Measurements from ENCODE around the gene TMUB1.
A peak's percentile ranks its signal among the peaks of the same experiment; 100 is the strongest.

The TMUB1 gene

GRCh38 chr7:151126491-151127137, 43.3 kb upstream of the TMUB1 start:
- Histone ChIP-seq H3K9me3 (ENCODE audit: control insufficient read depth, low read length) (no peaks in the 10 kb centered on the region), H3K4me1 (ENCODE audit: control insufficient read depth, insufficient read depth, low read length, poor library complexity, severe bottlenecking) (no peaks in the 10 kb centered on the region), H3K4me3 (ENCODE audit: insufficient read depth, low read depth, low read length, poor library complexity, severe bottlenecking) (no peak overlapping the region), H3K27me3 (replicated peaks; ENCODE audit: control insufficient read depth, insufficient read depth, low read length, poor library complexity, severe bottlenecking) (no peaks in the 10 kb centered on the region), H3K36me3 (ENCODE audit: control insufficient read depth, insufficient read depth, low read length) (peaks cover 21% of the 10 kb centered on the region), H3K27ac (ENCODE audit: insufficient read depth, low read length, poor library complexity, severe bottlenecking) (no peak overlapping the region)
- DNase-seq: no peak

- Histone ChIP-seq H3K4me1 (ENCODE audit: control insufficient read depth, insufficient read depth, low read length, poor library complexity, severe bottlenecking) (no peaks in the 10 kb centered on the region), H3K27ac (ENCODE audit: insufficient read depth, low read length, poor library complexity, severe bottlenecking) (no peak overlapping the region), H3K9me3 (ENCODE audit: control insufficient read depth, low read length) (no peaks in the 10 kb centered on the region), H3K4me3 (ENCODE audit: insufficient read depth, low read depth, low read length, poor library complexity, severe bottlenecking) (no peak overlapping the region), H3K36me3 (ENCODE audit: control insufficient read depth, insufficient read depth, low read length) (peaks cover 24% of the 10 kb centered on the region), H3K27me3 (replicated peaks; ENCODE audit: control insufficient read depth, insufficient read depth, low read length, poor library complexity, severe bottlenecking) (no peaks in the 10 kb centered on the region)
- DNase-seq: no peak
Measured at GRCh38 chr7:151125846-151126481, 42.7 kb upstream of the TMUB1 start.

- H3K36me3 ChIP-seq (ENCODE audit: control insufficient read depth, insufficient read depth, low read length): peaks cover 25% of the 10 kb centered on the region
- no peak for DNase-seq
- H3K4me3 ChIP-seq (ENCODE audit: insufficient read depth, low read depth, low read length, poor library complexity, severe bottlenecking): no peak overlapping the region
Measured at GRCh38 chr7:151125470-151125845, 42.2 kb upstream of the TMUB1 start.

GRCh38 chr7:151124899-151125399, 41.7 kb upstream of the TMUB1 start:
- no peak for DNase-seq
- H3K36me3 ChIP-seq (ENCODE audit: control insufficient read depth, insufficient read depth, low read length): peaks cover 24% of the 10 kb centered on the region
- no peak overlapping the region for H3K4me3 ChIP-seq (ENCODE audit: insufficient read depth, low read depth, low read length, poor library complexity, severe bottlenecking)

More at GRCh38 chr7:151125470-151125845, 42.2 kb upstream of the TMUB1 start:
- Histone ChIP-seq H3K4me1 (ENCODE audit: control insufficient read depth, insufficient read depth, low read length, poor library complexity, severe bottlenecking) (no peaks in the 10 kb centered on the region), H3K9me3 (ENCODE audit: control insufficient read depth, low read length) (no peaks in the 10 kb centered on the region), H3K27ac (ENCODE audit: insufficient read depth, low read length, poor library complexity, severe bottlenecking) (no peak overlapping the region), H3K27me3 (replicated peaks; ENCODE audit: control insufficient read depth, insufficient read depth, low read length, poor library complexity, severe bottlenecking) (no peaks in the 10 kb centered on the region)

GRCh38 chr7:151124481-151124880, 41.2 kb upstream of the TMUB1 start:
- H3K9me3 ChIP-seq (ENCODE audit: control insufficient read depth, low read length): no peaks in the 10 kb centered on the region
- H3K4me1 ChIP-seq (ENCODE audit: control insufficient read depth, insufficient read depth, low read length, poor library complexity, severe bottlenecking): no peaks in the 10 kb centered on the region
- peaks cover 24% of the 10 kb centered on the region for H3K36me3 ChIP-seq (ENCODE audit: control insufficient read depth, insufficient read depth, low read length)
- no peaks in the 10 kb centered on the region for H3K27me3 ChIP-seq (replicated peaks; ENCODE audit: control insufficient read depth, insufficient read depth, low read length, poor library complexity, severe bottlenecking)
- no peak overlapping the region for H3K27ac ChIP-seq (ENCODE audit: insufficient read depth, low read length, poor library complexity, severe bottlenecking)
- H3K4me3 ChIP-seq (ENCODE audit: insufficient read depth, low read depth, low read length, poor library complexity, severe bottlenecking): no peak overlapping the region
- DNase-seq: no peak

More at GRCh38 chr7:151124899-151125399, 41.7 kb upstream of the TMUB1 start:
- H3K27ac ChIP-seq (ENCODE audit: insufficient read depth, low read length, poor library complexity, severe bottlenecking): no peak overlapping the region
- H3K9me3 ChIP-seq (ENCODE audit: control insufficient read depth, low read length): no peaks in the 10 kb centered on the region
- H3K4me1 ChIP-seq (ENCODE audit: control insufficient read depth, insufficient read depth, low read length, poor library complexity, severe bottlenecking): no peaks in the 10 kb centered on the region
- no peaks in the 10 kb centered on the region for H3K27me3 ChIP-seq (replicated peaks; ENCODE audit: control insufficient read depth, insufficient read depth, low read length, poor library complexity, severe bottlenecking)

GRCh38 chr7:151123822-151124464, 40.6 kb upstream of the TMUB1 start:
- DNase-seq: peak; percentile 62 to 74 (median 69)
- Histone ChIP-seq H3K9me3 (ENCODE audit: control insufficient read depth, low read length) (no peaks in the 10 kb centered on the region), H3K4me3 (ENCODE audit: insufficient read depth, low read depth, low read length, poor library complexity, severe bottlenecking) (no peak overlapping the region), H3K4me1 (ENCODE audit: control insufficient read depth, insufficient read depth, low read length, poor library complexity, severe bottlenecking) (no peaks in the 10 kb centered on the region), H3K27me3 (replicated peaks; ENCODE audit: control insufficient read depth, insufficient read depth, low read length, poor library complexity, severe bottlenecking) (no peaks in the 10 kb centered on the region), H3K36me3 (ENCODE audit: control insufficient read depth, insufficient read depth, low read length) (peaks cover 26% of the 10 kb centered on the region), H3K27ac (ENCODE audit: insufficient read depth, low read length, poor library complexity, severe bottlenecking) (no peak overlapping the region)

- Histone ChIP-seq H3K36me3 (ENCODE audit: control insufficient read depth, insufficient read depth, low read length) (peaks cover 27% of the 10 kb centered on the region), H3K27me3 (replicated peaks; ENCODE audit: control insufficient read depth, insufficient read depth, low read length, poor library complexity, severe bottlenecking) (no peaks in the 10 kb centered on the region), H3K4me1 (ENCODE audit: control insufficient read depth, insufficient read depth, low read length, poor library complexity, severe bottlenecking) (peaks cover 1% of the 10 kb centered on the region), H3K4me3 (ENCODE audit: insufficient read depth, low read depth, low read length, poor library complexity, severe bottlenecking) (no peak overlapping the region), H3K27ac (ENCODE audit: insufficient read depth, low read length, poor library complexity, severe bottlenecking) (no peak overlapping the region), H3K9me3 (ENCODE audit: control insufficient read depth, low read length) (no peaks in the 10 kb centered on the region)
- DNase-seq: no peak
Measured at GRCh38 chr7:151123158-151123821, 40.0 kb upstream of the TMUB1 start.

GRCh38 chr7:151122796-151123157, 39.5 kb upstream of the TMUB1 start:
- H3K27ac ChIP-seq (ENCODE audit: insufficient read depth, low read length, poor library complexity, severe bottlenecking): no peak overlapping the region
- no peaks in the 10 kb centered on the region for H3K9me3 ChIP-seq (ENCODE audit: control insufficient read depth, low read length)
- H3K4me1 ChIP-seq (ENCODE audit: control insufficient read depth, insufficient read depth, low read length, poor library complexity, severe bottlenecking): peaks cover 6% of the 10 kb centered on the region
- H3K4me3 ChIP-seq (ENCODE audit: insufficient read depth, low read depth, low read length, poor library complexity, severe bottlenecking): no peak overlapping the region
- no peaks in the 10 kb centered on the region for H3K27me3 ChIP-seq (replicated peaks; ENCODE audit: control insufficient read depth, insufficient read depth, low read length, poor library complexity, severe bottlenecking)
- H3K36me3 ChIP-seq (ENCODE audit: control insufficient read depth, insufficient read depth, low read length): peaks cover 27% of the 10 kb centered on the region
- no peak for DNase-seq

GRCh38 chr7:151122276-151122675, 39.0 kb upstream of the TMUB1 start:
- no peak overlapping the region for H3K4me3 ChIP-seq (ENCODE audit: insufficient read depth, low read depth, low read length, poor library complexity, severe bottlenecking)
- no peak for DNase-seq
- peaks cover 27% of the 10 kb centered on the region for H3K36me3 ChIP-seq (ENCODE audit: control insufficient read depth, insufficient read depth, low read length)
- H3K27ac ChIP-seq (ENCODE audit: insufficient read depth, low read length, poor library complexity, severe bottlenecking): no peak overlapping the region
- peaks cover 11% of the 10 kb centered on the region for H3K4me1 ChIP-seq (ENCODE audit: control insufficient read depth, insufficient read depth, low read length, poor library complexity, severe bottlenecking)
- no peaks in the 10 kb centered on the region for H3K9me3 ChIP-seq (ENCODE audit: control insufficient read depth, low read length)
- H3K27me3 ChIP-seq (replicated peaks; ENCODE audit: control insufficient read depth, insufficient read depth, low read length, poor library complexity, severe bottlenecking): no peaks in the 10 kb centered on the region

Data from effector memory CD4-positive, alpha-beta T cell (primary cell).